Loucy (cell line): Measurements from ENCODE around the gene PDZD7.

Experiments used
- CTCF ChIP-seq: fragments of 200-600 bp; sonication (generic); conservative IDR thresholded peaks from 2 replicates; pipeline ENCODE4 v1.5.1; 2014; ENCODE audit warnings: mild to moderate bottlenecking, antibody characterized with exemption, low read length
- EZH2phosphoT487 ChIP-seq: fragments of 200-600 bp; IDR thresholded peaks from 2 replicates; pipeline ENCODE4 v1.6.1; 2018; ENCODE audit warnings: antibody characterized with exemption, mild to moderate bottlenecking, moderate library complexity, borderline replicate concordance

GRCh38 chr10:100981178-100981772, 49.7 kb downstream of the PDZD7 start:
- TF ChIP-seq CTCF (no peak), EZH2phosphoT487 (no peak)
